Body of pancreas (tissue), 4 donors: ENCODE results near the gene SLC12A5.

Experiments used
- POLR2A ChIP-seq, 3 donors: fragments of 450-650 bp; IDR thresholded peaks; one replicate each; pipeline ENCODE4 v1.6.1; 2016; ENCODE audit warnings: antibody characterized with exemption in 3 of 3, mild to moderate bottlenecking in 2 of 3
- TF ChIP-seq, protein P1 (sequence below), 7 experiments: fragments of 450-650 bp in 4 of 7; fragments of 200-600 bp in 3 of 7; sonication (generic) in 3 of 7; IDR thresholded peaks; one replicate each; pipeline ENCODE4 v1.5.1; 2016 to 2019; ENCODE audit warnings: antibody characterized with exemption in 7 of 7

DNA sequence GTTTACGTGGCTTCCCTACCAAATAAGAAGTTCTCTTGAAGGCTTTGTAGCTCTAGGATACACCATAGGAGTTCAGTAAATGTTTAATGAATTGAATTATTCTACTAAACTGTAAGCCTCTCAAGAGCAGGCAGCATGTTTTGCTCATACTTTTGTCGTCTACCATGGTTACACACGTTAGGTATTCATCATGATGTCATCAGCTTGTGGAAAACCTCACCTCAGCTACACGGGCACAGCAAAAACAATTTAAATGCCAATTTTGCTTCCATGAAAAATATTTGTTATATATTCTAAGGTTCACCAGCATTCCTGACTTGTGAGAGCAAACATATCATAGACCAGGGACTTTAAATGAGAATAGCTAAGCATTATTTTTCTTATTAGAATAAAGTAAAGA is 44.0 kb downstream of the SLC12A5 start:
- no peak for TF ChIP-seq POLR2A (IDR thresholded peaks at IDR 0.05)
- TF ChIP-seq, protein P1, sequence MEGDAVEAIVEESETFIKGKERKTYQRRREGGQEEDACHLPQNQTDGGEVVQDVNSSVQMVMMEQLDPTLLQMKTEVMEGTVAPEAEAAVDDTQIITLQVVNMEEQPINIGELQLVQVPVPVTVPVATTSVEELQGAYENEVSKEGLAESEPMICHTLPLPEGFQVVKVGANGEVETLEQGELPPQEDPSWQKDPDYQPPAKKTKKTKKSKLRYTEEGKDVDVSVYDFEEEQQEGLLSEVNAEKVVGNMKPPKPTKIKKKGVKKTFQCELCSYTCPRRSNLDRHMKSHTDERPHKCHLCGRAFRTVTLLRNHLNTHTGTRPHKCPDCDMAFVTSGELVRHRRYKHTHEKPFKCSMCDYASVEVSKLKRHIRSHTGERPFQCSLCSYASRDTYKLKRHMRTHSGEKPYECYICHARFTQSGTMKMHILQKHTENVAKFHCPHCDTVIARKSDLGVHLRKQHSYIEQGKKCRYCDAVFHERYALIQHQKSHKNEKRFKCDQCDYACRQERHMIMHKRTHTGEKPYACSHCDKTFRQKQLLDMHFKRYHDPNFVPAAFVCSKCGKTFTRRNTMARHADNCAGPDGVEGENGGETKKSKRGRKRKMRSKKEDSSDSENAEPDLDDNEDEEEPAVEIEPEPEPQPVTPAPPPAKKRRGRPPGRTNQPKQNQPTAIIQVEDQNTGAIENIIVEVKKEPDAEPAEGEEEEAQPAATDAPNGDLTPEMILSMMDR (IDR thresholded peaks at IDR 0.05) = no peak
